HG03432 (cell line): Measurements from ENCODE around the gene MTMR12.

ENCODE experiments used
- ATAC-seq: cut with Tn5 transposase; IDR thresholded peaks from one replicate; pipeline ENCODE4 v1.9.1; 2021; ENCODE audit warnings: mild to moderate bottlenecking, moderate library complexity; ENCODE audit not compliant: unreplicated experiment

The MTMR12 gene

GRCh38 chr5:32277798-32278197 lies 34.9 kb downstream of the MTMR12 start:
- no peak for ATAC-seq

DNA sequence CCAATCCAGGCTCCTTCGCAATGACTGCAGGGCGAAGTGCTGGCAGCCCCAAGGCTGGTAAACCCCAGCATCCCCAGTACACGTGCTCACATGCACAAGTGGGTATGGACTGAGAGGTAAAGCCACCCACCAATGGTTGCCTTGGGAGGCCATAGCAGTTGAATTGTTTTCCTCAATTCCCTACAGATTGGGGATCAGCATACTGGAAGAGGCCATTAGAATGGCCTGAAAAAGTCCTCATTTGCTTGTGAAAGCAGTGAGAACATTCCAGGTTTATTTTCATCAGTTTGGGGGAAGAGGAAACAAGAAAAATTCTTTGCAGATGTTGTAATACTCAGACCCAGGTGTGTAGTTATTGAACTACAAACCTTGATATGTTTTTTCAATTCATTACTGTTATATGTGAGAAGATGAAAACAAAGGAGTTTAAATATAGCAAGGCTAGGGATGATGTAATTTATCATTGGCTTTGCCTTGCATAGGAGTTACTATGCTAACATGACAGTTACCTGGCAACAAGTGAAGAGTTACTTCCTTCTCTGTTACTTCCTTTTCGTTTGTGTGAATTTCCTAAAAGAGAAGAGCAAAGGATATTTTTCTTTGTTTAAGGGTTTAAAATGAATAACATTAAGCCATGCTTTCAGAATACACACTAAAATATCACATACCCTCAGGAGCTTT lies 36.4 kb downstream of the MTMR12 start:
- peak; percentile 35 for ATAC-seq

DNA sequence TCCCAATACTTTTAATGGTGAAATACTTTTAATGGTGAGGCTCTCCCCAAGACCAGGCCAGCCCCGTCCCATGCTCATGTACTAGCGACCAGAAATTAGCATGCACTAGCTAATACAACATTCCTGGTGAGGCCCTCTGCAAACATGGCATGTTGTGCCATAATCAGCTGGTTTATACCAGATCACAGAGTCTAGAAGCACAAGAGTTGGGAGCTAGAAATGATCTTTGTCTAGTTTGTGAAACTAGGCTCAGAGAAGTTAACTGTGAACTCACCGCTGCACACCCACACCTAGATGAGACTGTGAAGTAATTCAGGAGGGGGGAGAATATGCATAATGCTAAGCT lies 37.4 kb downstream of the MTMR12 start:
- ATAC-seq: no peak

DNA sequence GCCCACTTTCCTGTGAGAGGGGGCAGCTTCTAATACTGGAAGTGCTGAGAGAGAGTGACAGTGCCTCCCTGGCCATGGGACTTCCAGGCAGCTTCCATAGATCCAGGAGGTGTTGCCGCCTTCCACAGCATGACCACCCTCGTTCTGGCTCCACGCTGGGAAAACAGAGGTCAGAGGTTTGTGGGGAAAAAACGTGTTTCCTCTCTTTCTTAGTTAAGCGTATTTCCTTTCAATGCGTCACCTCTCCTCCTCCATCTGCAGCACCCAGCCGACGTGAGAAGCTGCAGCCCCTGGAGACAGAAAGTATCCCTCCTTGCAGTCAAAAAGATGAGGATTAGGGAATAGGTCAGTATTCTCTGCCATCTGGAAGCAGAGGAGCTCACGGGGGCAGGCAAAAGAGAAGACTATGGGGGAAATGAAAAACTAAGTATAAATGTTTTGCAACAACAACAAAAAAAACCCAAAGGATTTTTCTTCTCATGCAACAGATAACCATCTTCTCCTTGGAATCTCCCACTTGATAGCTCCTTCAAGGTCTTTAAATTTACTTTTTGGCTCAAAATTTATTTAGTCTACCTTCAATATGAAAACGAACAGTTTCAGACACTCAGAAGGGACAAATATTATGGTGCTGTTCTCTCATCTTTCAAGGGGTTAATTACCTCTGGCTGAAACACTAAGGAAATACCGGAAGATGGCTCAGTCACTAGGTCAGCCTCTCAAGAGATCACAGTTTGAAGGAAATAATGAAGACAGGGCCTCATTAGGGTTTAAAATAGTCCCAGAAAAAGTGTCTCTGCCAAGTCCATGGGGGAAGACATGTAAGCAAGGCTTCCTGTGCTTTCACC lies 38.0 kb downstream of the MTMR12 start:
- ATAC-seq: no peak

- ATAC-seq: no peak
Observed at GRCh38 chr5:32273821-32274220, 38.9 kb downstream of the MTMR12 start.

DNA sequence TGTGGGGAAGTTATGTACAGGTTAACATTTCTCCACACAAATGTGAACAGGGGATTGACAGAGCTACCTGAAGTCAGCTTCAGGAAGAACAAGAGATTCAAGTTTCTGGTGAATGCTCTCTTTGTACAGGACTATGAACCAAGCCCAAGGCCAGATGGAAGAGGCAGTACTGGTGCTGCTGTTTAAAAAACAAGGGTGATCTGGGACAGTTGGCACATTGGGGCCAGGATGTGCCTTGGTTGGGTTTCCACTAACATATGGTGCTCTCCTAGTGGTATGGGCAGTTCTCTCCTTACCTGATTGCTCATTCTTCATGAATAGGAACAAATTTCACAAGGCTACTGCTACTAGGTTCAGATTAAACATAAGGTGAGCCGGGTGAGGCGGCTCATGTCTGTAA lies 40.0 kb downstream of the MTMR12 start:
- no peak for ATAC-seq

- ATAC-seq: no peak
Observed at GRCh38 chr5:32270946-32271345, 41.8 kb downstream of the MTMR12 start.

DNA sequence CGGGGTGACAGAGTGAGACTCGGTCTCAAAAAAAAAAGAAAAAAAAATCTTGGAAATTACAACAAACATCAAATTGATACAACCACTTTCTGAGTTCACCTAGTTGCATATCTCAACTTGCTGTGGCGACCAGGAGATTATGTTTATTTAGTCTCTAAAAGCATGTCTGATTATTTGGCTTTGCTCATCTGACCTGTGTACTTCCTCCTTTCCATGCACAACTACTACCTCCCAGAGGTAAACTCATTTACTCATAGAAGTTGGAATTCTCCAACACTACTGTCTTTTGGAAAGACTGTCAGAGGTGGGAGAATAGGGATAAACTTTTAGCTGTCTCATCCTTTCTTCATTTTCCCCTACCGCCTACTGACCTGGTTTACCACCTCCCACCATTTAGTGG lies 42.6 kb downstream of the MTMR12 start:
- ATAC-seq: no peak

GRCh38 chr5:32265902-32266301 lies 46.8 kb downstream of the MTMR12 start:
- ATAC-seq: no peak

GRCh38 chr5:32264957-32265572 lies 47.7 kb downstream of the MTMR12 start:
- ATAC-seq: no peak

- no peak for ATAC-seq
Observed at GRCh38 chr5:32263684-32264083, 49.1 kb downstream of the MTMR12 start.

GRCh38 chr5:32261198-32261597 lies 51.5 kb downstream of the MTMR12 start:
- ATAC-seq: peak; percentile 89

DNA sequence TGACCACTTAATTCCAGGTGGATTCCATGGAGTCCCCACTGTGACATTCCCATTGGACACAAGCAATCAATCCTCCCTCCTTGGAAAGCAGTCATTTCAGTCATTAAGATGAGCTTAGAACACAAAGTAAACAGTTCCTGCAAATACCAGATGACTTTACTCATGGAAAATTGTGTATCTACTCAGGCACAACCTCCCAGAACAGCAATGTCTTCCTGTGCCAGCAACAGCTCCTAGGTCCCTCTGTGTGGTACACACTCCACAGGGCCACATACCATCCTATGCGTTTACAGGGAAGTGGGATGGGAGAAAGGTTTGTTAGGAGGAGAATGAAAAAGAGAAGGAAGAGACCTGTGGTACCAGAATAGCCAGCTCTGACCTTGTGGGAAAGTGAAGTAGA lies 53.7 kb downstream of the MTMR12 start:
- ATAC-seq: no peak

DNA sequence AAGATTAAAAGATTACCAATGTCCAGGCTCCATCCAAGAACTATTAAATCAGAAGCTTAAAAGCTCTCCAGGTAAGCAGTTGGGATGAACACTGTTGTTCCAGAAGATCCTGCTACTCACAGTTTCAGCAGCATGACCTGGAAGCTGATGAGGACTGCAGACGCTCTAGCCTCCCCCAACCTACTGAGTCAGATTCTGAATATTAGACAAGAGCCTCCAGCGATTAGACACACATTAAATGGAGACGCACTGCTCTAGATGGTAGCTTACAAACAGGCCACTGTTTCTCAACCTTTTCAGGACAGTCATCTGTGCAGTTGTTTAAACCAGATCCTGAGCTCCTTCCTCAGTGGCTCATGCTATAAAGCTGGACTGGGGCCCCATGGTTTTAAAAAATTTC lies 54.3 kb downstream of the MTMR12 start:
- no peak for ATAC-seq

DNA sequence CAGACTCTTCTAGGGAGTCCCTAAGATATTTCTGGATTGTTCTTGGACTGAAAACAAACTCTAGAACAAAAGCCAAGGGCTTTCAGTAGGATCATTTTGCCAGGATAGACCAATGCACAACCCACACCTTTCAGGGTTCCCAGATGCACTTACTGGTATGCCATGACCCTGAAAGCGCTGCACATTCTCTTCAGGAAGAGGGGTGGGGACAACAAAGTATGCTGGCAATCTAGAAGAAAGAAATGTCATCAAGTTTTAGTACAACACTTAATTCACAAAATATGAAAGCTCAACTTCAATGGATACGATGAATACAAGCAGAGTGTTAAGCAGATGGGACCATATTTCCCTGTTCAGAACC lies 57.2 kb downstream of the MTMR12 start:
- no peak for ATAC-seq

DNA sequence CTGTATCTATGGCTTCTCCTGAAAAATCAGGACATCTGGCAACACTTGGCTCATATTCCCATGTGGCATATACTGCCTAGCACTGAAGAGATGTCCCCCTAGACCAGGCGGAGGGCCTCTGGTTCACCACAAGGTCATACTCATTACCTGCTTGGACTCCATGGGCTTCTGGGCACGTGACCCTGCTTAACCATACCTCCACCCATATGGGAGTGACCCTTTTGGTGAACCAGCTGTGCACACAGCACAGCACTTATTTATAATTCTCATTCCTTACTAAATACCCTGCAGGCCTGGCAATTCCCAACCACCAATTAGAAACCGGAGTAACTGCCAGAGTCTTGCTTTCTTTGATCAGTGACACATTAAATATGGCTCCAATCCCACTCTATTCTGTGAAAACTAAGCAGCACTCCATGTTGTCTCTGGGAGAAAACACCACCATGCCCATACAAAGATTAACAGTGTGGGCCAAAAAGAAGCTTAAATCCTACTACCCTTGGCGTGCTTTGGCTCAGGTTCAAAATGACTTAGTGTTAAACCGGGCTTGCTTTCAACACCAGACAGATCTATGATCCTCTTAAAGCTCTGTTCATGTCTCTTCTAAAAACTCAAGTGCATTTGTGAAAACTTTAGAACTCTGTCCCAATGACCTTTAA lies 57.7 kb downstream of the MTMR12 start:
- no peak for ATAC-seq

DNA sequence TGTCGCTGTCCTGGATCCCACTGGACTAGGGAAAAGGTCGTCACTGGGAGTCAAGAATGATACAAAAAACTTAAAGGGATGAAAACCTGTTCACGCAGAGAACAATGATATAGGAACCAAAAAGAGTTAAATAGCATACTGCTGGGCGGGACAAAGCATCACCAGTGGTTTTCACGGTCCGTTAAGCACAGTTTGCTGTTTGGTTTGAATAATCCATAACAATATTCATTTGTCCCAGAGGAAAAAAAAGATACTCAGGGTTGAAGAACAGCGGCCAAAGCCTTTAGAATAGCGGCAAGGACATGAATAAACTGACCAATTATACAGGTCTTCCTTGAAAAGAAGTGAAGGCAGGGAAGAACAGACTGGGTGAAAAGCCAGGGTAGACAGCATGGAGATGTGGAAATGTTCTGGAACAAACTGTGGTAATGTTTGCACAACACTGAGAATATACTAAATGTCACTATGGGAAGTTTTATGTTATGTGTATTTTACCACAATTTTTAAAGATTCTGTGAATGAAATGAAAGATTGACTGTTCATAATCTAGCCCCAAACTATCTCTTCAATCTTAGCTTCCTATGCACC lies 60.8 kb downstream of the MTMR12 start:
- no peak for ATAC-seq

DNA sequence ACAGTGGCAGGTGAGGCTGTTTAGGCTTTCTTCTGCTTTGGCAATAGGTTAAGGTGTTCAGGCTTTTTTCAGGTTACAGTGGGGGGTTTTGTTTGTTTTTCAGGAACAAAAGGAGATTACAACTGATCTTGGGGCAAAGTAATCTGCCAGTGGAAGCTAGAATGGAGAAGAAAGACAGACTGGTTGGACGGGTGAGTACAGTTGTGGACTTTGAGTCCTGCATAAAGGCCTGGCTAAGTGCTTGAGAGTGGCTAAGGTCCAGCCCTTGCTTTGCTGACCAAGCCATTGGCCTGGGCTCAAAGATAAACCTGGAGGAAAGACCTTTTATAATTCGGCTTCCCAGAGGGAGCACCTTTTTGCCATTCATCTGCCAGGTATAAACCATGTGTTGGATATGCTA lies 63.1 kb downstream of the MTMR12 start:
- no peak for ATAC-seq

- ATAC-seq: no peak
Observed at GRCh38 chr5:32245742-32246141, 67.0 kb downstream of the MTMR12 start.

DNA sequence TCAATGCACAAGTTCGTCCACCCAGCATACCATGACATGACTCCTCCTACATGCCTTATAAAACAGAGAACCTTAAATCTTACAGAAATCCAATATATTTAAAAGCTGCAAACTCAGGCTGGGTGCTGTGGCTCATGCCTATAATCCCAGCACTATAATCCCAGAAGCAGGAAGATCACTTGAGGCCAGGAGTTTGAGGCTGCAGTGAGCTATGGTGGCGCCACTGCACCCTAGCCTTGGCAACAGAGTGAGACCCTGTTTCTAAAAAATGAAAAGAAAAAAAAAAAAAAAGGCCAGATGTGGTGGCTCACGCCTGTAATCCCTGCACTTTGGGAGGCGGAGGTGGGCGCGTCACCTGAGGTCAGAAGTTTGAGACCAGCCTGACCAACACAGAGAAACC lies 68.7 kb downstream of the MTMR12 start:
- ATAC-seq: no peak

- ATAC-seq: no peak
Observed at GRCh38 chr5:32241034-32241783, 71.5 kb downstream of the MTMR12 start.
